HG03558 (cell line): ENCODE results near the gene NDUFA7.
"Not testable (repeated sequence)": the region's sequence is repeated elsewhere in the genome, so short reads cannot be mapped to it uniquely, and the experiment has no call there.

ENCODE experiments used
- ATAC-seq: cut with Tn5 transposase; IDR thresholded peaks from one replicate; pipeline ENCODE4 v1.9.1; 2021; ENCODE audit warnings: moderate number of reproducible peaks; ENCODE audit not compliant: unreplicated experiment; ENCODE audit errors: extremely low read depth

The NDUFA7 gene

DNA sequence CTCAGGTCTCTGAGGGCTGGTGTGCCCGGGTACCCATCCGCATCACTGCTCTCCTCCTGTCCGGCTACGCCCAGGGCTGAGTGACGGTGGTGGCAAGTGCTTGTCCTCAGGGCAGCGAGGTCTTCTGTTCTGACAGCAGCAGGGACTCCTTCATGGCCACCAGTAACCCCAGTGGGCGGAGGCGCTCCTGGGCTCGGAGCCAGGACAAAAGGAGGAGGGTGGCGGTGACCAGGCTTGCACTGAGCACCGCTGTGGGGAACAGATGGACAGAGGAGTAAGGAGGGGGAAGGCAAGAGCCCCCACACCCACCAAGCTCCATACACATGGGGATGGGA, 18.9 kb downstream of the NDUFA7 start:
- no peak for ATAC-seq

DNA sequence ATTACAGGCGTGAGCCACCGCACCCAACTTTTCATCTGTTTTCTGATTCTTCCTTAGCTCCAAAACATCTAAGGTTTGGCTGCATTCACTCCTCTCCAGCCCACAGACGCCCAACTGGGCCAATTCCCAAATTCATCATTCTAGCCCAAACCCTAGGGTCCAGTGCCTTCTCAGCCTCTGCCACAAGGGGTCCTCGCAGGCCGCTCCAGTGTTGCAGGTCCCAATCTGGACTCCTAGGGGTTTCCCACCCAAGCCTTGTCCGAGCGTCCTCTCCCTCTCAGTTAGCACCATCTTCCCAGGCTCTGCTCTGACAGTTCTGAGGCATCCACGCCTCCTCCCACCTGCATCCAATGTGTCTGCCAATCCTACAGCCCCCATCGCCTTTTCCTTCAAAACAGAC, 29.8 kb downstream of the NDUFA7 start:
- ATAC-seq: not testable (repeated sequence)

DNA sequence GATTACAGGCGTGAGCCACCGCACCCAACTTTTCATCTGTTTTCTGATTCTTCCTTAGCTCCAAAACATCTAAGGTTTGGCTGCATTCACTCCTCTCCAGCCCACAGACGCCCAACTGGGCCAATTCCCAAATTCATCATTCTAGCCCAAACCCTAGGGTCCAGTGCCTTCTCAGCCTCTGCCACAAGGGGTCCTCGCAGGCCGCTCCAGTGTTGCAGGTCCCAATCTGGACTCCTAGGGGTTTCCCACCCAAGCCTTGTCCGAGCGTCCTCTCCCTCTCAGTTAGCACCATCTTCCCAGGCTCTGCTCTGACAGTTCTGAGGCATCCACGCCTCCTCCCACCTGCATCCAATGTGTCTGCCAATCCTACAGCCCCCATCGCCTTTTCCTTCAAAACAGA, 44.7 kb downstream of the NDUFA7 start:
- ATAC-seq: not testable (repeated sequence)

DNA sequence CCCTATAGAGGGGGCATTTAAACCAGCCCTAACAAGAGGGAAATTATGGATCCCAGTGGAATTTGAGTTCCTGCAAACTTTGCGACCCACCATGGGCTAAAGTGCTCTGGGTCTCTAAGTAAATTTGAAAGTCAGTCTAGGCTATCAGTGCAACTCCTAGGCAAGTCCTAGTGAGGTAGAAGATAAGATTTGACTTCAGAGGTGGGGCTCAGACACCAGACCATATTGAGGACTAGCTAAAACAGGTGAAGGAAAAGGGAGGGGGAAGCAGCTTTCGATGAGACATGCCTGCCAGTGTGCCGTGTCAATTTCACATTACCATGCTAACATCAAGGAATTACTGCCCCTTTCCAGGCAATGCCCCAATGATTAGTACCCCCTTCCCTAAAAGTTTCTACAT, 51.5 kb downstream of the NDUFA7 start:
- ATAC-seq: no peak

DNA sequence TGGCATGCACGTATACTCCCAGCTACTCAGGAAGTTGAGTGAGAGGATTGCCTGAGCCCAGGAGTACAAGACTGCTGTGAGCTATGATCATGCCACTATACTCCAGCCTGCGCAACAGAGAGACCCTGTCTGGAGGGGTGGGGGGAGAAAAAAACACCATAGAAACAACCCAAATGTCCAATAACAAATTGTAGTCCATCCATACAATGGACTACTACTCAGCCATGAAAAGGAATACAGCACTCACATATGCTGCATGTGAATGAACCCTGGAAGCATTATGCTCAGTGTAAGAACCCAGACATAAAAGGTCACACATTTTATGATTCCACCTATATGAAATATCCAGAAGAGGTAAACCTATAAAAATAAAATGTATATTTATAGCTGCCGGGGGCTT, 55.3 kb downstream of the NDUFA7 start:
- no peak for ATAC-seq

DNA sequence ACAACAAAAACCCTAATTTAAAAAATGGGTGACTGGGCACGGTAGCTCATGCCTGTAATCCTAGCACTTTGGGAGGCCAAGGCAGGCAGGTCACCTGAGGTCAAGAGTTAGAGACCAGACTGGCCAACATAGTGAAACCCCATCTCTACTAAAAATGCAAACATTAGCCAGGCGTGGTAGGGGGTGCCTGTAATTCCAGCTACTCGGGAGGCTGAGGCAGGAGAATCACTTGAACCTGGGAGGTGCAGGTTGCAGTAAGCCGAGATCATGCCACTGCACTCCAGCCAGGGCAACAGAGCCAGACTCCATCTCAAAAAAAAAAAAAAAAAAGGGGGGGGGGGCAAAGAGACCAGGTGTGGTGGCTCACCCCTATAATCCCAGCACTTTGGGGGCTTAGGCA, 56.9 kb downstream of the NDUFA7 start:
- ATAC-seq: not testable (repeated sequence)

DNA sequence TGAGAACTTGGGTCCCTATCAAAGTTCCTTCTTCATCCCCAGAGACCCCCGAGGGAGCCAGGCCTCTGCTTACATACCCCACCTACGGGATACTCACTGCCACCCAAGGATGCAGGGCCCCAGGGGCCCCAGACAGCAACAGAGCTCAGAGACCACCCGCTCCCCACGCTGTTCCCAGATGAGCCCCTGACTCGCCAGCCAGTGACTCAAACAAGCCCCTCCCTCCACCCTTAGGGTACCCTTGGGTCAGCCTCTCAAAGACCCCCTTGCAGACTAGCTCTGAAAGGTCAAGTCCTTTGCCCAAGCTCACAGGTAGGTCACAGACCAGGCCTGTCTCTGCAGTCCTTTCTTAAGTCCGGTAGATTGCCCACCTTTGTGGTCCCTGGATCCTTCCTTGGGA, 58.7 kb downstream of the NDUFA7 start:
- ATAC-seq: no peak

DNA sequence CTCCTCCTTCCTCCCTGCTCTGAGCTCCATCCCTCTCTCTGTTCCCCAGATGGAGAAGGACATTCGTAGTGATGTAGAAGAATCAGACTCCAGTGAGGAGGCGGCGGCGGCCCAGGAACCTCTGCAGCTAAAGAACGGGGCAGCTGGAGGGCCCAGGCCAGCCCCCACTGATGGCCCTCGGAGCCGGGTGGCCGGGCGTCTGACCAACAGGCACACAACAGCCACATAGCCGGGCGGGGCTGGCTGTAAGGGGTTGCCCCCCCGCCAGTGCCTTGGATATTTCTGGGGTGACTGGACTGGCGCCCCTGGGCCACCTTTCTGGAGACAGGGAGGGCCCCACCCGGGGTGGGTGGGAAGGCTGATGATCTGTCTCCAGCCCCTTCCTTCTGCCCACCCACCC, 59.3 kb downstream of the NDUFA7 start:
- ATAC-seq: no peak

DNA sequence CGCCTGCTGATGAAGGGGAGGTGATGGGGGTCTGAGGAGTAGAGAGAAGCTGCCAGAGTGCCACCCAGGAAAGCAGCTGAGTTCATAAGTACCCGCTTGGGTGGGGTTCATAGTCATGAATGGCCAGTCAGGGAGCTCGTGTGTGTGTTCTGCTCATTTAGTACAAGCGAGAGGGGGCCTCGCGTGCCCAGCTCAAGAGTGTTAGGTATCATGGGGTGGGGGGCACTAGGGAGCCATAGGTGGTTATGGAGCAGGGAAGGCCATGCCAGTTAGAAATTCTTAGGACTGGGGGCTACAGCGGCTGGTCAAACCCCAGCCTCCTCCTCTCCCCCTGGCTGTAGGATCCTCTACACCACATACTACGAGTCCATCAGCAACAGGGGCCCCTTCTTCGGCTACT, 59.8 kb downstream of the NDUFA7 start:
- no peak for ATAC-seq
